ENCODE data around the gene NSRP1.
"Not testable (repeated sequence)": the region's sequence is repeated elsewhere in the genome, so short reads cannot be mapped to it uniquely, and the experiment has no call there.

Gene NSRP1

GRCh38 chr17:30226878-30227277 lies 110.3 kb downstream of the NSRP1 start:
- no peak for TF ChIP-seq CTCF (conservative IDR thresholded peaks at IDR 0.05; ENCODE audit: control insufficient read depth, insufficient read depth, low read depth, low read length)
- DNase-seq (ENCODE audit: low read depth) = no peak
- no peak overlapping the region for H3K4me3 ChIP-seq (ENCODE audit: control insufficient read depth, low read depth, low read length)

GRCh38 chr17:30228011-30228410 lies 111.4 kb downstream of the NSRP1 start:
- no peak for TF ChIP-seq CTCF (conservative IDR thresholded peaks at IDR 0.05; ENCODE audit: control insufficient read depth, insufficient read depth, low read depth, low read length)
- no peak overlapping the region for H3K4me3 ChIP-seq (ENCODE audit: control insufficient read depth, low read depth, low read length)
- no peak for DNase-seq (ENCODE audit: low read depth)

GRCh38 chr17:30229012-30229411 lies 112.4 kb downstream of the NSRP1 start:
- no peak for TF ChIP-seq CTCF (conservative IDR thresholded peaks at IDR 0.05; ENCODE audit: control insufficient read depth, insufficient read depth, low read depth, low read length)
- H3K4me3 ChIP-seq (ENCODE audit: control insufficient read depth, low read depth, low read length) = no peak overlapping the region
- DNase-seq (ENCODE audit: low read depth) = peak; percentile 25

- not testable (repeated sequence) for DNase-seq (ENCODE audit: low read depth); H3K4me3 ChIP-seq (ENCODE audit: control insufficient read depth, low read depth, low read length)
Observed at GRCh38 chr17:30230009-30230408, 113.4 kb downstream of the NSRP1 start.

- no peak overlapping the region for H3K4me3 ChIP-seq (ENCODE audit: control insufficient read depth, low read depth, low read length)
- no peak for TF ChIP-seq CTCF (conservative IDR thresholded peaks at IDR 0.05; ENCODE audit: control insufficient read depth, insufficient read depth, low read depth, low read length)
- peak; percentile 12 for DNase-seq (ENCODE audit: low read depth)
Observed at GRCh38 chr17:30230596-30231125, 114.0 kb downstream of the NSRP1 start.

- no peak for DNase-seq (ENCODE audit: low read depth)
- H3K4me3 ChIP-seq (ENCODE audit: control insufficient read depth, low read depth, low read length) = no peak overlapping the region
- TF ChIP-seq CTCF (conservative IDR thresholded peaks at IDR 0.05; ENCODE audit: control insufficient read depth, insufficient read depth, low read depth, low read length) = no peak
Observed at GRCh38 chr17:30232015-30232823, 115.6 kb downstream of the NSRP1 start.

- no peak for TF ChIP-seq CTCF (conservative IDR thresholded peaks at IDR 0.05; ENCODE audit: control insufficient read depth, insufficient read depth, low read depth, low read length)
- H3K4me3 ChIP-seq (ENCODE audit: control insufficient read depth, low read depth, low read length) = no peak overlapping the region
- DNase-seq (ENCODE audit: low read depth) = no peak
Observed at GRCh38 chr17:30232824-30233427, 116.3 kb downstream of the NSRP1 start.

All from fibroblast of mammary gland (primary cell).